C4-2B (cell line): ENCODE data around the gene ELN.

Source experiments
- CTCF ChIP-seq: fragments of 450-650 bp; conservative IDR thresholded peaks from 2 replicates; pipeline ENCODE4 v1.5.1; 2017; ENCODE audit warnings: mild to moderate bottlenecking
- ZFX ChIP-seq: fragments of 450-650 bp; IDR thresholded peaks from 2 replicates; pipeline ENCODE4 v1.6.1; 2017

GRCh38 chr7:74049997-74050798, 22.2 kb downstream of the ELN start:
- no peak for TF ChIP-seq CTCF
- no peak for TF ChIP-seq ZFX
